Right lobe of liver (tissue), 4 donors: ENCODE measurements around the gene SIGLEC12.

Source experiments
- CTCF ChIP-seq, 4 donors: fragments of 200-600 bp in 3 of 4; fragments of 450-650 bp in 1 of 4; IDR thresholded peaks; one replicate each; pipeline versions ENCODE4 v1.5.1 to v1.8.0; 2016 to 2022; ENCODE audit warnings: antibody characterized with exemption in 4 of 4, mild to moderate bottlenecking in 2 of 4
- POLR2A ChIP-seq: fragments of 450-650 bp; IDR thresholded peaks from one replicate; pipeline ENCODE4 v1.6.1; 2017; ENCODE audit warnings: antibody characterized with exemption, mild to moderate bottlenecking
- donor health status: DM: no; HTN: no; CAD: no.
- donor health status: DM: no; HTN: no; CAD: no.
- donor health status: DM: no; HTN: yes; CAD: no.

- no peak for TF ChIP-seq CTCF (IDR thresholded peaks at IDR 0.05)
- no peak for TF ChIP-seq POLR2A
These were observed 33.1 kb downstream of the SIGLEC12 start for GRCh38 chr19:51468545-51468920.
